H1 (cell line): Measurements from ENCODE around the gene MTRFR. TPM values are rescaled to one million over a fixed set of nuclear protein-coding genes. Genes with fewer than 3 reads are reported as not detected.

Experiments
- CTCF ChIA-PET: fragments of 300-600 bp; sonication (Branson Sonifier 250); formaldehyde crosslinking; loops from one replicate; lab custom pipeline; 2021; ENCODE audit not compliant: partially characterized antibody; lab: Charles Lee
- POLR2A ChIA-PET: fragments of 300-600 bp; sonication (Branson Sonifier 250); formaldehyde crosslinking; loops from one replicate; lab custom pipeline; 2021; ENCODE audit warnings: inconsistent platforms; ENCODE audit not compliant: partially characterized antibody; lab: Charles Lee
- DNase-seq, 2 experiments: peaks; one replicate each; pipeline versions ENCODE4 v3.0.0 to v3.0.0-alpha.2; 2010 to 2022; ENCODE audit warnings: low spot score in 2 of 2, low read depth in 1 of 2, mixed read lengths in 1 of 2
- FAIRE-seq: peaks from 2 replicates; lab custom pipeline; 2011; peaks lifted over from hg19 to GRCh38; lab: Jason Lieb, UNC
- H2AFZ ChIP-seq: 2 replicates; pipeline ENCODE4 v1.8.1; 2012; ENCODE audit warnings: low read length, inconsistent platforms
- H2AK5ac ChIP-seq: 2 replicates; pipeline ENCODE4 v1.6.1; 2013; ENCODE audit warnings: low read depth, low read length
- H2BK120ac ChIP-seq: replicated peaks from 2 replicates; pipeline ENCODE3; 2013; ENCODE audit warnings: low read depth, low read length, inconsistent platforms
- H2BK12ac ChIP-seq: 2 replicates; pipeline ENCODE4 v1.6.1; 2013; ENCODE audit warnings: low read depth, low read length
- H2BK15ac ChIP-seq: 2 replicates; pipeline ENCODE4 v1.6.1; 2013; ENCODE audit warnings: low read length
- H2BK20ac ChIP-seq: 2 replicates; pipeline ENCODE4 v1.6.1; 2013; ENCODE audit warnings: low read length
- H2BK5ac ChIP-seq: 2 replicates; pipeline ENCODE4 v1.6.1; 2013; ENCODE audit warnings: low read depth, low read length
- H3K14ac ChIP-seq: 2 replicates; pipeline ENCODE4 v1.6.1; 2013; ENCODE audit warnings: inconsistent platforms; ENCODE audit not compliant: insufficient read length
- H3K18ac ChIP-seq: 2 replicates; pipeline ENCODE4 v1.6.1; 2013; ENCODE audit warnings: low read length; ENCODE audit errors: extremely low read depth
- H3K23ac ChIP-seq: 2 replicates; pipeline ENCODE4 v1.6.1; 2013; ENCODE audit warnings: inconsistent platforms; ENCODE audit not compliant: insufficient read length
- H3K23me2 ChIP-seq: 2 replicates; pipeline ENCODE4 v1.6.1; 2013; ENCODE audit warnings: low read depth, low read length
- H3K27ac ChIP-seq: 2 replicates; pipeline ENCODE4 v1.6.1; 2011; ENCODE audit warnings: low read depth, low read length, inconsistent platforms
- H3K27me3 ChIP-seq, 4 experiments: replicated peaks in 1 of 4; 1 replicate in 1 of 4; 2 replicates in 3 of 4; pipeline versions ENCODE4 v1.6.1 to v1.8.1; 2011 to 2013; ENCODE audit warnings: low read length in 3 of 4, mild to moderate bottlenecking in 3 of 4, inconsistent platforms in 2 of 4, mixed read lengths in 2 of 4, moderate library complexity in 1 of 4; ENCODE audit not compliant: control insufficient read depth in 3 of 4, insufficient read depth in 3 of 4; ENCODE audit errors: extremely low read depth in 1 of 4
- H3K36me3 ChIP-seq, 4 experiments: 2 replicates each; pipeline versions ENCODE4 v1.6.1 to v1.8.1; 2011 to 2013; ENCODE audit warnings: mild to moderate bottlenecking in 4 of 4, low read length in 3 of 4, moderate library complexity in 2 of 4, control low read depth in 1 of 4, inconsistent platforms in 1 of 4; ENCODE audit not compliant: insufficient read depth in 4 of 4, control insufficient read depth in 2 of 4
- H3K4ac ChIP-seq: replicated peaks from 2 replicates; pipeline ENCODE3; 2013; ENCODE audit warnings: low read length, low read depth, mixed read lengths, inconsistent platforms; ENCODE audit not compliant: insufficient read length
- H3K4me1 ChIP-seq, 4 experiments: replicated peaks in 1 of 4; 1 replicate in 1 of 4; 2 replicates in 3 of 4; pipeline versions ENCODE4 v1.6.1 to v1.8.1; 2011 to 2013; ENCODE audit warnings: low read length in 3 of 4, inconsistent platforms in 2 of 4, mixed read lengths in 1 of 4; ENCODE audit not compliant: insufficient read depth in 4 of 4, control insufficient read depth in 3 of 4
- H3K4me2 ChIP-seq, 2 experiments: 2 replicates each; pipeline versions ENCODE4 v1.6.1 to v1.8.1; 2011 to 2013; ENCODE audit warnings: low read depth in 2 of 2, low read length in 2 of 2, control low read depth in 1 of 2, inconsistent platforms in 1 of 2, mild to moderate bottlenecking in 1 of 2; ENCODE audit not compliant: insufficient read depth in 1 of 2
- H3K4me3 ChIP-seq, 4 experiments: fragments of 200-600, 300-600 bp in 1 of 4; sonication (generic), shearing (Covaris generic), sonication (Bioruptor Twin) in 1 of 4; 2 replicates each; pipeline versions ENCODE4 v1.5.1 to v1.8.1; 2011 to 2016; ENCODE audit warnings: low read length in 4 of 4, low read depth in 3 of 4, control low read depth in 2 of 4, inconsistent platforms in 2 of 4, mild to moderate bottlenecking in 2 of 4, mixed read lengths in 1 of 4, moderate library complexity in 1 of 4; ENCODE audit not compliant: insufficient read depth in 2 of 4; ENCODE audit errors: extremely low read depth in 1 of 4
- H3K56ac ChIP-seq: replicated peaks from 2 replicates; pipeline ENCODE3; 2013; ENCODE audit warnings: low read depth, mild to moderate bottlenecking, mixed read lengths, low read length, inconsistent platforms; ENCODE audit not compliant: insufficient read length
- H3K79me1 ChIP-seq: 2 replicates; pipeline ENCODE4 v1.6.1; 2013; ENCODE audit warnings: low read depth, low read length, control low read depth
- H3K79me2 ChIP-seq, 2 experiments: 2 replicates each; pipeline versions ENCODE4 v1.6.1 to v1.8.1; 2012 to 2013; ENCODE audit warnings: low read length in 2 of 2, mild to moderate bottlenecking in 2 of 2, inconsistent platforms in 1 of 2; ENCODE audit not compliant: insufficient read depth in 2 of 2, control insufficient read depth in 1 of 2
- H3K9ac ChIP-seq, 4 experiments: replicated peaks in 1 of 4; 1 replicate in 1 of 4; 2 replicates in 3 of 4; pipeline versions ENCODE4 v1.6.1 to v1.8.1; 2011 to 2013; ENCODE audit warnings: low read depth in 3 of 4, low read length in 3 of 4, control low read depth in 2 of 4, mild to moderate bottlenecking in 2 of 4, moderate library complexity in 2 of 4, inconsistent platforms in 1 of 4; ENCODE audit errors: extremely low read depth in 1 of 4
- H3K9me3 ChIP-seq, 2 experiments: 2 replicates each; pipeline versions ENCODE4 v1.6.1 to v1.8.1; 2012 to 2013; ENCODE audit warnings: mild to moderate bottlenecking in 2 of 2, moderate library complexity in 2 of 2, control low read depth in 1 of 2, inconsistent platforms in 1 of 2, low read depth in 1 of 2, low read length in 1 of 2, mixed read lengths in 1 of 2; ENCODE audit not compliant: insufficient read depth in 2 of 2
- H4K20me1 ChIP-seq, 2 experiments: replicated peaks in 1 of 2; 2 replicates each; pipeline versions ENCODE3 to v1.8.1; 2011 to 2013; ENCODE audit warnings: inconsistent platforms in 2 of 2, low read length in 2 of 2, mild to moderate bottlenecking in 1 of 2; ENCODE audit not compliant: insufficient read depth in 2 of 2, control insufficient read depth in 1 of 2
- H4K5ac ChIP-seq: 2 replicates; pipeline ENCODE4 v1.6.1; 2013; ENCODE audit warnings: low read length, low read depth, mixed read lengths, inconsistent platforms; ENCODE audit not compliant: insufficient read length
- H4K8ac ChIP-seq: 2 replicates; pipeline ENCODE4 v1.8.0; 2013; ENCODE audit warnings: mild to moderate bottlenecking, moderate library complexity, low read length, inconsistent platforms; ENCODE audit not compliant: insufficient read depth; ENCODE audit errors: extremely low read depth
- H4K91ac ChIP-seq: replicated peaks from 2 replicates; pipeline ENCODE3; 2013; ENCODE audit warnings: low read length, mixed read lengths, inconsistent platforms; ENCODE audit not compliant: insufficient read length
- SIRT6 ChIP-seq: IDR thresholded peaks from one replicate; pipeline ENCODE4 v1.7.1; 2012; ENCODE audit warnings: low read length, inconsistent platforms
- WGBS, 2 experiments: shearing (Covaris generic) in 1 of 2; methylation state at CpG; one replicate each; pipeline versions ENCODE4 v1.1.6 to v1.1.7; 2013 to 2015; ENCODE audit warnings: low lambda C conversion rate in 2 of 2, mixed read lengths in 2 of 2, inconsistent platforms in 1 of 2, low coverage in 1 of 2, missing lambda C conversion rate in 1 of 2; ENCODE audit not compliant: insufficient replicate concordance in 2 of 2, insufficient coverage in 1 of 2, insufficient read length in 1 of 2; ENCODE audit errors: extremely low coverage in 1 of 2, missing lambda C conversion rate in 1 of 2; 5-methylcytosine and 5-hydroxymethylcytosine counted together
- polyA plus RNA-seq, 7 experiments: library from polyadenylated mRNA; depleted of rRNA in 3 of 7; stranded (reverse) in 5 of 7; unstranded in 2 of 7; fragments of >200 nt in 5 of 7; fragments of 200-250 nt in 2 of 7; gene quantifications; 1 replicate in 5 of 7; 2 replicates in 1 of 7; 4 replicates in 1 of 7; pipeline versions ENCODE4 v1.2.1 to v1.2.3, GENCODE V29; 2011 to 2013; ENCODE audit warnings: missing spikeins in 2 of 7, mixed read lengths in 2 of 7
- total RNA-seq: library from RNA; stranded (reverse); fragmentation: NEBNext Ultra II Directional; extraction: Animal tissue kit (Norgen Biotek cat#: 25700); gene quantifications from 2 replicates; pipeline ENCODE4 v1.2.1, GENCODE V29; 2021

Gene MTRFR
- total and polyA plus RNA-seq, 2 of the 8 experiments (the other 6 are each of a cell fraction or from before 2014, with no cell fraction given): 9.2 to 12.9 TPM

DNA sequence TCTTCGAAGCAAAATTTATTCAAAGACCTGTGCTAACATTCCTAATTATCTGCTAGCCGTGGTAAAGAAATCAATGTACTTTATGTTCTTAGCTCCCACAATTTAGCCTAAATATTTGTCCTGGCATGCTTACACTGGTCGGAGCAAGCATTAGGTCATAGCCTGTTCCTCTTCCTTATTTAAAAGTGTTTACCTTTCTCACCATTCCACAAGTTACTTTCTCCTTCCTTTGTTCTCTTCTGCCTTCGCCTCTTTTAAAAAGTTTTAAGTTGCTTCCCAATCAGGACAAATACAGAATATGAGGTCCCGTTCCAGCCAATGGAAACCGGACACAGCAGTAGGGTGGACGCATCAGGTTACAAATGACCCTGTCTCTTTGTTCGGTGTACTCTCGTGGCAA is 26.8 kb downstream of the MTRFR start:
- Histone ChIP-seq H4K8ac (no peak overlapping the region), H3K36me3 (peaks cover 24 to 80% (median 49%) of the 10 kb centered on the region in 4 experiments), H3K27ac (no peak overlapping the region), H3K9ac (no peak overlapping the region), H3K9me3 (no peaks in the 10 kb centered on the region), H2BK120ac (no peak overlapping the region), H4K20me1 (peaks cover 5% of the 10 kb centered on the region in 2 experiments), H2BK15ac (no peak overlapping the region), H3K4me1 (peaks cover 0 to 7% (median 0%) of the 10 kb centered on the region in 4 experiments; a peak in 4 of 7 replicates), H3K18ac (no peak overlapping the region), H3K23me2 (no peaks in the 10 kb centered on the region), H4K5ac (no peak overlapping the region), H2AK5ac (no peak overlapping the region), H2BK12ac (no peak overlapping the region), H3K79me2 (peaks cover 0 to 15% of the 10 kb centered on the region in 2 experiments; a peak in 2 of 4 replicates), H3K23ac (no peak overlapping the region), H3K79me1 (0 out of 2 replicates have a peak, but pooled peaks cover 3% of the 10 kb centered on the region), H3K4me3 (no peak overlapping the region), H3K4me2 (no peak overlapping the region), H2BK20ac (no peak overlapping the region), H2AFZ (no peak overlapping the region), H3K56ac (no peak overlapping the region), H3K27me3 (no peaks in the 10 kb centered on the region), H3K14ac (no peak overlapping the region), H4K91ac (no peak overlapping the region), H3K4ac (no peak overlapping the region), H2BK5ac (no peak overlapping the region)
- 91% methylated on average over 9 of the region's 9 CpGs; no CpG with 5 or more reads in 1 of the 2 experiments for WGBS, 2 experiments
- TF ChIP-seq SIRT6: no peak
- POLR2A ChIA-PET: interaction anchor here (1.3 to 1.8 kb wide), 3 partner anchors 9 to 25 kb away, joined by 3 to 9 read pairs (median 7); no protein-coding TSS in a partner anchor
- CTCF ChIA-PET: no interaction called here
- FAIRE-seq (no peak), DNase-seq (no peak)
